HG03025 (cell line): ENCODE data around the gene TMEM59L.

Experiments used
- ATAC-seq: cut with Tn5 transposase; IDR thresholded peaks from one replicate; pipeline ENCODE4 v1.9.1; 2021; ENCODE audit warnings: mild to moderate bottlenecking, moderate library complexity; ENCODE audit not compliant: unreplicated experiment, low FRiP score

Gene TMEM59L

DNA sequence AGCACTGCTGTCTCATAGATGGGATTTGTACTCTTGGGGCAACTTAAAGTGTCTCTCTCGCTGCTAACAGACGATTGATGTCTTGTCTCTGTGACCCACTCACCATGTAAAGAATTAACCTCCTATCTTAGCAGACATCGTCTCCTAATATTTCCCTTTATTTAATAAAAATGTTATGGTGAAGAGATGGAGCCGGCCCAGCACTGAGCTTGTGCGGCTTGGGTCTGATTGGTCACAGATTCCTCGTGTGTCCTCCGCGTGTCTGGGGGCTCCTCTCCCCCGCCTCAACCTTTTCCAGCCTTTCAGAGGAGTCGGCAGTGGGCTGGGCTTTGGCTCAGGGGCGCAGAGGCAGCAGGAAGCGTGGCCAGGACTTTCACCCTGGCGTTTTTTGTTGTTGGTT lies 57.6 kb downstream of the TMEM59L start:
- no peak for ATAC-seq
